A549 (cell line): ENCODE data around the gene GAL.

ENCODE experiments used
- CBX2 ChIP-seq: fragments of 200-600 bp; sonication (generic); IDR thresholded peaks from 2 replicates; pipeline ENCODE4 v1.6.1; 2016; ENCODE audit warnings: low read depth, mild to moderate bottlenecking, borderline replicate concordance
- CTCF ChIP-seq: fragments of >200 bp; sonication (Bioruptor Twin); formaldehyde crosslinking; IDR thresholded peaks from 3 replicates; pipeline ENCODE4 v1.5.1; 2016
- HOXA7 ChIP-seq: fragments of 250-450 bp; sonication (Bioruptor Pico); IDR thresholded peaks from 2 replicates; pipeline ENCODE4 v1.5.0; 2020; ENCODE audit warnings: mild to moderate bottlenecking, moderate library complexity
- MAX ChIP-seq: IDR thresholded peaks from 2 replicates; pipeline ENCODE4 v1.6.1; 2012
- MYC ChIP-seq: IDR thresholded peaks from 2 replicates; pipeline ENCODE4 v1.6.1; 2012; ENCODE audit warnings: mild to moderate bottlenecking, inconsistent platforms, low read length, improper control_type of control experiment, borderline replicate concordance
- SMC3 ChIP-seq: fragments of >200 bp; sonication (Bioruptor Twin); formaldehyde crosslinking; IDR thresholded peaks from 3 replicates; pipeline ENCODE4 v1.6.1; 2018; ENCODE audit warnings: inconsistent platforms
- SREBF2 ChIP-seq: fragments of 450-650 bp; IDR thresholded peaks from 2 replicates; pipeline ENCODE4 v1.6.1; 2014; ENCODE audit warnings: mild to moderate bottlenecking, moderate library complexity
- ZNF302 ChIP-seq: fragments of 250-450 bp; sonication (Bioruptor Pico); IDR thresholded peaks from 2 replicates; pipeline ENCODE4 v1.9.0; 2021; ENCODE audit warnings: inconsistent platforms, mild to moderate bottlenecking, moderate library complexity
- ZSCAN20 ChIP-seq: fragments of 250-450 bp; sonication (Bioruptor Pico); IDR thresholded peaks from 2 replicates; pipeline ENCODE4 v1.8.0; 2022; ENCODE audit warnings: mild to moderate bottlenecking, moderate library complexity
- TF ChIP-seq, protein P1 (sequence below): IDR thresholded peaks from 2 replicates; pipeline ENCODE4 v1.6.1; 2012; ENCODE audit warnings: low read depth, borderline replicate concordance

GRCh38 chr11:68684385-68685356, at the start of gene GAL:
- TF ChIP-seq CTCF (no peak), SREBF2 (no peak), SMC3 (no peak), ZNF302 (no peak), ZSCAN20 (no peak), MYC (no peak), HOXA7 (CRISPR knock-in tag) (no peak), MAX (peak; percentile 45; the same call in 1 of the 2 replicates), CBX2 (no peak)
- TF ChIP-seq, protein P1, sequence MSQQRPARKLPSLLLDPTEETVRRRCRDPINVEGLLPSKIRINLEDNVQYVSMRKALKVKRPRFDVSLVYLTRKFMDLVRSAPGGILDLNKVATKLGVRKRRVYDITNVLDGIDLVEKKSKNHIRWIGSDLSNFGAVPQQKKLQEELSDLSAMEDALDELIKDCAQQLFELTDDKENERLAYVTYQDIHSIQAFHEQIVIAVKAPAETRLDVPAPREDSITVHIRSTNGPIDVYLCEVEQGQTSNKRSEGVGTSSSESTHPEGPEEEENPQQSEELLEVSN = no peak
